Stimulated activated naive CD8-positive, alpha-beta T cell treated with anti-CD3 and anti-CD28 coated beads, Interleukin-15, Interleukin-2, amounts not matched to agents 100 U/mL and 50 U/mL, for 24 hours (primary cell): ENCODE measurements around the gene DDX46.
"Not testable (repeated sequence)": the region's sequence is repeated elsewhere in the genome, so short reads cannot be mapped to it uniquely, and the experiment has no call there.

Experiments
- ATAC-seq: fragments of 150-1000 bp; cut with Tn5 transposase; one replicate; pipeline ENCODE4 v1.10.0; 2021
- DNase-seq: peaks from one replicate; pipeline ENCODE4 v3.0.0; 2021

The DDX46 gene

DNA sequence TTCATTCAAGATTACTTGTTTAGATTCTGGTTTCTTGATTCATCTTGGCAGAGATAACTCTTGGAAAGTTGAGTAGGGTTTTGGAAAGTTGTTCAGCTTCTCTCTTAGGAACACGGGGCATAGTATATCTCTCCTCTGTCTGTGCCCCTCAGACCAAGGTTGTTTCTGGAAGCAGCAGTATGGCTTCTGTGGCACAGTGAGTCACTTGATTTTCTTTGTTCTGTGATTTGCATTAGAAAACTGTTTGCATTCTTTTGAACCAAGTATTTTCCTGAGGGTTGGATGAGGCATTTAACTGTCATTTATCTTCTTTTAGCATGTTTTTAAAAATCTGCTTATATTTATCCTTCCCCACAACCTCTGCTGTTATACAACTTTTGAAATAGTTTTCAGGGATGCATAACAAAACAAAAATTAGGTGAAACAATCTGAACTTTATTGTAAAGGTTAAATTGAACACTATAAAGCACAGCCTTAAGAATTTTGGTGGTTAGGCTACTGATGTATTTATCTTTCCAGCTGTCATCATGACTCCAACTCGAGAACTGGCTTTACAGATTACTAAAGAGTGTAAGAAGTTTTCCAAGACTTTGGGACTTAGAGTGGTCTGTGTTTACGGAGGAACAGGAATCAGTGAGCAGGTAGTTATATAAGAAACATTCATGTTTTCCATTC lies 26.5 kb downstream of the DDX46 start:
- ATAC-seq (no peak), DNase-seq (no peak)

DNA sequence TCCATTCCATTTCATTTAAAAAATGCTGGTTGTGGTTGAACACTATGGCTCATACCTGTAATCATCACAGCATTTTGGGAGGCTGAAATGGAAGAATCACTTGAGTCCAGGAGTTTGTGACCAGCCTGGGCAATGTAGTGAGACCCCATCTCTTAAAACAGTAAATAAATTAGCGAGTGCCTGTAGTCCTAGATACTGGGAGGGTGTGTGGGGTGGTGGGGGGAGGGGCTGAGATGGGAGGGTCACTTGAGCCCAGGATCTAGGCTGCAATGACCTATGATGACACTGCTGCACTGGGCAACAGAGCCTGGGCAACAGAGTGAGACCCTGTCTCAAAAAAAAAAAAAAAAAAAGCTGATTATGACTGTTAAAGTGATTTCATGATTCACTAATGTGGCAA lies 29.1 kb downstream of the DDX46 start:
- DNase-seq: no peak
- no peak for ATAC-seq

GRCh38 chr5:134791580-134791979 lies 33.0 kb downstream of the DDX46 start:
- DNase-seq: no peak

GRCh38 chr5:134792286-134792685 lies 33.7 kb downstream of the DDX46 start:
- DNase-seq: no peak
- ATAC-seq: no peak

More at GRCh38 chr5:134791580-134791979, 33.0 kb downstream of the DDX46 start:
- ATAC-seq: no peak

- no peak for ATAC-seq
- no peak for DNase-seq
Measured at GRCh38 chr5:134793111-134793510, 34.5 kb downstream of the DDX46 start.

- ATAC-seq: no peak
- no peak for DNase-seq
Measured at GRCh38 chr5:134794082-134794481, 35.5 kb downstream of the DDX46 start.

DNA sequence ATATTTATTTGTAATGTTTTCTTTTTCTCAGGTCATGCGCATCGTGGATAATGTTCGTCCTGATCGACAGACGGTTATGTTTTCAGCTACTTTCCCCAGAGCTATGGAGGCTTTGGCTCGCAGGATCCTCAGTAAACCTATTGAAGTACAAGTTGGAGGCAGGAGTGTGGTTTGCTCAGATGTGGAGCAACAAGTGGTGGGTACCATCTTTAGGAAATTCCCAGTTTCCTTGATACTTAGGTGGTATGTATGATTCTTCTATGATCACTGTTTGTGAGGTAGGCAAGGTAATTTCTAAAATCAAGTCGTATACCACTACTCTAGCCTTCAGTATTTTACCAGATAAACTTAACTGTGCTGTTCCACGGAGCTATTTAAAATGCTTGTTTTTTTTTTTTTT lies 36.2 kb downstream of the DDX46 start:
- DNase-seq (no peak), ATAC-seq (no peak)

DNA sequence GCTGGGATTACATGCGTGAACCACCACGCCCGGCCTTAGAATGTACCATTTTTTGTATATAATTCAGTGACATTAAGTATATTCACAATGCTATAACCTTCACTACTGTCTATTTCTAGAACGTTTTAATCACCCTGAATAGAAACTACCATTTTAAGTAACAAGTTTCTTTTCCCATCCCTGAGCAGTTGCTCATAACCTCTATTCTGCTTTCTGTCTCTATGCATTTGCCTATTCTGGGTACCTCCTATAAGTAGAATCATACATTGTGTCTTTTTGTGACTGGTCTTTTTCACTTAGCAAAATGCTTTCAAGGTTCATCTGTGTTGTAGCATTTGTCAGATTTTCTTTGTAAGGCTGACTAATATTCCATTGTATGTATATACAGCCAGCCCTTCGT lies 39.9 kb downstream of the DDX46 start:
- ATAC-seq: no peak
- DNase-seq: no peak

GRCh38 chr5:134803821-134804220 lies 45.2 kb downstream of the DDX46 start:
- ATAC-seq: no peak
- DNase-seq: no peak

GRCh38 chr5:134813407-134813806 lies 54.8 kb downstream of the DDX46 start:
- ATAC-seq (peak; percentile 88), DNase-seq (no peak)

DNA sequence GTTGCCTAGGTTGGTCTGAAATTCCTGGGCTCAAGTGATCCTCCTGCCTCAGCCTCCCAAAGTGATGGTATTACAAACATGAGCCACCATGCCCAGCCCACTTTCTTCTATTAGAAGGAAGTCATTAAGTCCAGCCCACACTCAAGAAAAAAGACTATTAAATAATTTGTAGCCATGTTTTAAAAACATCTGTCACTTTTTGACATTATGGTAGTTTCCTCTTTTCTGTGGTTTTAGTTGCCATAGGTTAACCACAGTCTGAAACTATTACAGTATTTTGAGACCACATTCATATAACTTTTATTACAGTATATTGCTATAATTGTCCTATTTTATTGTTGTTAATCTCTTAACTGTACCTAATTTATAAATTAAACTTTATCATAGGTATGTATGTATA lies 55.2 kb downstream of the DDX46 start:
- ATAC-seq (no peak), DNase-seq (no peak)

- ATAC-seq (no peak), DNase-seq (no peak)
Measured at GRCh38 chr5:134817006-134817405, 58.4 kb downstream of the DDX46 start.

DNA sequence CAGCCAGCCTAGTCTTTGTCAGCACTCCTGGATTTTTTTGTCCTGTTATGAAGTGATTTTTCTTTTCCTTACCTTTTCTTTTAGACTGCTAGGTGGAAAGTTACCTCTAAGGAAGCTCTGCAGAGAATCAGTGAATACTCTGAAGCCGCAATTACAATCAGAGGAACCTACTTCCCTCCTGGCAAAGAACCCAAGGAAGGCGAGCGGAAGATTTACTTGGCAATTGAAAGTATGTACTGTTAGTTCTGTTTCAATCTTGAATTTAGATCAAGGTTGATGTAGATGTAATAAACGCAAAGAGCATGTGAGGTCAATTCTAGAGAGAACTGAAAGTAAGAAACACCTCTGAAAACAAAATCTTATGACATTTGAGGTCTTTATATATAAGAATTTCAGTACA lies 60.2 kb downstream of the DDX46 start:
- ATAC-seq: no peak

DNA sequence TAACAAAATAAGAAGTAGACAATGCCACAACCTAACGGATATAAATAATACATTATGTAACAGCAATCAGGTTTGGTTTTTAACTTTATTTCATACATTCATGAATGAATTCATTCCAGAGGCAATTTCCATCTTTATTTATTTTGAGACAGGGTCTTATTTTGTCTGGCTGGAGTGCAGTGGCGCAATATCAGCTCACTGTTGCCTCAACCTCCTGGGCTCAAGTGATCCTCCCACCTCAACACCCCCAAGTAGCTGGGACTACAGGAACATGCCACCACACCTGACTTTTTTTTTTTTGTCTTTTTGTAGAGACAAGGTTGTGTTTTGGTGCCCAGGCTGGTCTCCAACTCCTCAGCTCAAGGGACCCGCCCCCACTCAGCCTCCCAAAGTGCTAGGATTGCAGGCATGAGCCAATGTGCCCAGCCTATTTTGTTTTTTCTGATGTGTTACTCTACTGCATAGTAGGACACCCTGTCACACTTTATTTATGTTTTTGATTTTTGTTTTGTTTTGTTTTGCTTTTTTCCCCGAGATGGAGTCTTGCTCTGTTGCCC lies 60.9 kb downstream of the DDX46 start:
- DNase-seq (no peak), ATAC-seq (no peak)

More for the DNA sequence above, 60.2 kb downstream of the DDX46 start:
- DNase-seq: no peak

DNA sequence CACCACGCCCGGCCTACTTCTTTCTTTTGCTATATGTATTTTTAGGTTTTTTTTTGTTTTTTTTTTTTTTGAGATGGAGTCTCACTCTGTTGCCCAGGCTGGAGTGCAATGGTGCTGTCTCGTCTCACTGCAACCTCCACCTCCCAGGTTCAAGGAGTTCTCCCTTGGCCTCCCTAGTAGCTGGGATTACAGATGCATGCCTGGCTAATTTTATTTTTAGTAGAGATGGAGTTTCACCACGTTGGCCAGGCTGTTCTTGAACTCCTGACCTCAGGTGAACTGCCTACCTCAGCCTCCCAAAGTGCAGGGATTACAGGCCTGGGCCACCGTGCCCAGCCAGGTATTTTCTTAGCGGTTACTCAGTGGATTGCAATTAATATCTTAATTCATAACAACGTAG lies 63.3 kb downstream of the DDX46 start:
- no peak for ATAC-seq
- no peak for DNase-seq

- no peak for DNase-seq
- ATAC-seq: no peak
Measured at GRCh38 chr5:134824681-134825080, 66.1 kb downstream of the DDX46 start.

- DNase-seq (no peak), ATAC-seq (no peak)
Measured at GRCh38 chr5:134825212-134825611, 66.6 kb downstream of the DDX46 start.

- DNase-seq (no peak), ATAC-seq (no peak)
Measured at GRCh38 chr5:134833340-134834032, 74.9 kb downstream of the DDX46 start.

GRCh38 chr5:134835623-134836022 lies 77.0 kb downstream of the DDX46 start:
- ATAC-seq (no peak), DNase-seq (no peak)

GRCh38 chr5:134837530-134838181 lies 79.1 kb downstream of the DDX46 start:
- ATAC-seq: no peak
- DNase-seq: no peak

DNA sequence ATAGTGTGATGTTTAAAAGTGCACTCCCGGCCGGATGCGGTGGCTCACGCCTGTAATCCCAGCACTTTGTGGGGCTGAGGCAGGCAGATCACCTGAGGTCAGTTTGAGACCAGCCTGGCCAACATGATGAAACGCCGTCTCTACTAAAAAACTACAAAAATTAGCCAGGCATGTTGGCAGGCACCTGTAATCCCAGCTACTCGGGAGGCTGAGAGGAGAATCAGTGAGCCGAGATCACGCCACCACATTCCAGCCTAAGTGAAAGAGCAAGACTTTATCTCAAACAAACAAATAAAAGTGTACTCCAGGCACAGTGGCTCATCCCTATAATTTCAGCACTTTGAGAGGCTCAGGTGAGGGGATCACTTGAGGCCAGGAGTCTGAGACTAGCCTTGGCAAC lies 79.8 kb downstream of the DDX46 start:
- ATAC-seq, DNase-seq: not testable (repeated sequence)

GRCh38 chr5:134840811-134841210 lies 82.2 kb downstream of the DDX46 start:
- DNase-seq: no peak
- ATAC-seq: no peak

DNA sequence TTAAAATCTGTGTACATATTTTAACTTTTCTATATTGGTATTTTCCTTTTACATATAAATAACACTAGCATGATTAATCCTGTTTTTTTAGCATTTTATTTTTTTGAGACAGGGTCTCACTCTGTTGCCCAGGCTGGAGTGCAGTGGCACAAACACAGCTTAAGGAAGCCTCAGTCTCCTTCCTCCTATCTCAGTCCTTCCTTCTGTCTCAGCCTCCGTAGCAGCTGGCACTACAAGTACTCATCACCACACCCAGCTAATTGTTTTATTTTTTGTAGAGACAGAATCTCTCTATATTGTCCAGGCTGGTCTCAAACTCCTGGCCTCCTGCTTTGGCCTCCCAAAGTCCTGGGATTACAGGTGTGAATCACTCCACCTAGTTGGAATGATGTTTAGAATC lies 85.7 kb downstream of the DDX46 start:
- ATAC-seq (no peak), DNase-seq (no peak)
